Measurements from ENCODE around the gene HIVEP3.

The HIVEP3 gene

DNA sequence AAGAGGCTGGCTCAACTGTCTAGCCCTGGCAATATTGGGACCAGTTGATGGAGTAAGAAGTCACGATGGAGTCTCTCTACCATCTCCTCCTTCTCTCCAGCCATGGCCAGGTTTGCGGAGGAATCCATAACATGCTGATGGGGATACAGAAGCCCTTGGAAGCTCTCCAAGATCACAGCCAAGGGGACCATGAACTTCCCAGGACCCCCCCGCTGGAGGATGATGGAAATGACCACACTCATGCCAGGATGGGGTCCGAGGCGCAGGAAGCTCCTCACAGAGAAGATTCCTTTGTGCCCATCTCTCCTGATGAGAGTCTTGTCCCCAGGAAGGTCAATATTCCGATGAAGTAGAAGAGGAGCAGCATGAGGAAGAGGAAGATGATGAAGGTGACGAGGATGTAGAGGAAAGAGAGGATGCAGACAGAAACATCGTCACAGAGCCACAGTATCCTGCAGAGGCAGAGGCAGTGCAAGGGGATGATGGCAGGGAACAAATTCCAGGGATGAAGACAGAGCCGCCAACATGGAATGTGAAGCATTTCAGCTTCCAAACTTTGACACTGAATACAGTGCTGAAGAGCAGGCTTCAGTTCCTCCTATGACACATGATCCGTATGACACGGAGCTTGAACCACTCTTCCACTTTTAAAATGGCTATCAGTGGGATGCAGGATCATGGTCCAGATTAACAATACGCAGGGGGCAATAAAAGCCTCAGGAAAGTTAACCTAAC is 376.4 kb downstream of the HIVEP3 start:
- H3K27ac ChIP-seq = no peak overlapping the region
- H2AFZ ChIP-seq = no peak overlapping the region
- no peaks in the 10 kb centered on the region for H3K36me3 ChIP-seq (ENCODE audit: control insufficient read depth, insufficient read depth, low read length)
- no peak overlapping the region for H3K9ac ChIP-seq
- H3K27me3 ChIP-seq (ENCODE audit: control insufficient read depth, insufficient read depth, low read length) = no peaks in the 10 kb centered on the region
- H3K4me1 ChIP-seq = no peaks in the 10 kb centered on the region
- H3K9me3 ChIP-seq (ENCODE audit: control insufficient read depth, low read length) = no peaks in the 10 kb centered on the region
- no peak overlapping the region for H3K4me2 ChIP-seq (ENCODE audit: low read length)
- no peaks in the 10 kb centered on the region for H3K79me2 ChIP-seq
- TF ChIP-seq CTCF (IDR thresholded peaks at IDR 0.05) = no peak
- no peak overlapping the region for H3K4me3 ChIP-seq (ENCODE audit: low read depth, low read length)

GRCh38 chr1:41541592-41541952 is 377.1 kb downstream of the HIVEP3 start:
- Histone ChIP-seq H3K4me3 (ENCODE audit: low read depth, low read length) (no peak overlapping the region), H3K27me3 (ENCODE audit: control insufficient read depth, insufficient read depth, low read length) (no peaks in the 10 kb centered on the region), H3K9me3 (ENCODE audit: control insufficient read depth, low read length) (no peaks in the 10 kb centered on the region), H3K4me1 (no peaks in the 10 kb centered on the region), H3K9ac (no peak overlapping the region), H3K27ac (no peak overlapping the region), H2AFZ (no peak overlapping the region), H3K36me3 (ENCODE audit: control insufficient read depth, insufficient read depth, low read length) (no peaks in the 10 kb centered on the region), H3K4me2 (ENCODE audit: low read length) (no peak overlapping the region), H3K79me2 (no peaks in the 10 kb centered on the region)
- no peak for TF ChIP-seq CTCF (IDR thresholded peaks at IDR 0.05)

DNA sequence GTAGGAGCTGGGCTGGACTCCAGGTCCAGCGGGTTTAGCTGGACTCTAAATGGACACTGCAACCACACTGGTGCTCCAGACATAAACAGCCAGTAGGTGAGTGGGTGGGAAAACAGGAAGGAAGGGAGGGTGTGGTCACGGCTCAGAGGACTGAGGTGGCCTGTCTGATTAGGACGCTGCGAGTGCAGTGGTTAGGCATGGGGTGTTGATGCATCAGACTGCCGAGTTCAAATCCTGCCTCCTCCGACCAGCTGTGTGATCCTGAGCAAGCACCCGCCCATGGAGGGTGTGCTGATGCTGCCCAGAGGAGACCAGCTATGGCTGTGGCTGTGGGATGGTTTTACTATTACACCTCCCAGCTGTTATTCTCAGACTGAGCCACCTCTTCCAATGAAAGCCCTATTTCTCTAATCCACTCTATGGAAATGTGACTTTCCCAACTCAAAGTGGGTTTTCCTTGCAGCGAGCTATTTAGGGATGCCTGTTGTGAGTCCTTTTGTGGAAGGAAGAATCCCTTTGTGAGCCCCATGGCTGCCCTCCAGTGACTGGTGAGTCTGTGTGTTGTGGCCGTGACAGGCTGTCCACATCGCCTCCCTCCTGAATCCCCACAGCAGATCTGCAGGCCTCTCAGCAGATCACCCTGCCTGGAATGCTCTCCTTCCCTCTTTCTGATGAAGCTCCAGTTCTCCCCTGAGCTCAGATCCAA is 377.7 kb downstream of the HIVEP3 start:
- Histone ChIP-seq H3K4me1 (no peaks in the 10 kb centered on the region), H3K36me3 (ENCODE audit: control insufficient read depth, insufficient read depth, low read length) (no peaks in the 10 kb centered on the region), H3K27me3 (ENCODE audit: control insufficient read depth, insufficient read depth, low read length) (no peaks in the 10 kb centered on the region), H3K4me3 (ENCODE audit: low read depth, low read length) (no peak overlapping the region), H3K4me2 (ENCODE audit: low read length) (no peak overlapping the region), H3K9me3 (ENCODE audit: control insufficient read depth, low read length) (no peaks in the 10 kb centered on the region), H2AFZ (no peak overlapping the region), H3K79me2 (no peaks in the 10 kb centered on the region), H3K27ac (no peak overlapping the region), H3K9ac (no peak overlapping the region)
- no peak for TF ChIP-seq CTCF (IDR thresholded peaks at IDR 0.05)

DNA sequence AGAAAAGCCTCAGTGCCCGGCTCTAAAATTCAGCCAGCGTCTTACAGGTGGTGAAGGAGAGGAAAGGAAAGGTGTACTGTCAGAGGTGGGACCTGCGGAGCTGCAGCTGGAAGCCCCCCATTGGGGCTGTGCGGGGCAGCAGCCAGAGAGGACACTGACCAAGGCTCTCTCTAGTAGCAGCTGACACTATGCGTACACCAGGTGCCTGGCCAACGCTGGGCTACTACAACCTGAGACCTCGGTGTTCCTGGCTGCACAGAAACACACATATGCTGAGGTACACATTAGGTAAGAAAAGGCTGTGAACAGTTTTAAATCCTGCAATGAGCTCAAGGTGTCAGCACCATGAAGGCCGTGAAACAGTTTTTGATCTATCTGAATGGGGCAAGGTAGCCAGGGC is 378.7 kb downstream of the HIVEP3 start:
- Histone ChIP-seq H3K4me1 (no peaks in the 10 kb centered on the region), H3K27me3 (ENCODE audit: control insufficient read depth, insufficient read depth, low read length) (no peaks in the 10 kb centered on the region), H2AFZ (no peak overlapping the region), H3K9ac (no peak overlapping the region), H3K4me3 (ENCODE audit: low read depth, low read length) (no peak overlapping the region), H3K36me3 (ENCODE audit: control insufficient read depth, insufficient read depth, low read length) (no peaks in the 10 kb centered on the region), H3K79me2 (no peaks in the 10 kb centered on the region), H3K9me3 (ENCODE audit: control insufficient read depth, low read length) (no peaks in the 10 kb centered on the region), H3K27ac (no peak overlapping the region), H3K4me2 (ENCODE audit: low read length) (no peak overlapping the region)
- no peak for TF ChIP-seq CTCF (IDR thresholded peaks at IDR 0.05)

- no peak overlapping the region for H3K9ac ChIP-seq
- H3K79me2 ChIP-seq = no peaks in the 10 kb centered on the region
- no peaks in the 10 kb centered on the region for H3K9me3 ChIP-seq (ENCODE audit: control insufficient read depth, low read length)
- H3K27me3 ChIP-seq (ENCODE audit: control insufficient read depth, insufficient read depth, low read length) = no peaks in the 10 kb centered on the region
- no peak overlapping the region for H2AFZ ChIP-seq
- no peak overlapping the region for H3K4me3 ChIP-seq (ENCODE audit: low read depth, low read length)
- no peak overlapping the region for H3K4me2 ChIP-seq (ENCODE audit: low read length)
- TF ChIP-seq CTCF (IDR thresholded peaks at IDR 0.05) = no peak
- H3K27ac ChIP-seq = no peak overlapping the region
- H3K36me3 ChIP-seq (ENCODE audit: control insufficient read depth, insufficient read depth, low read length) = no peaks in the 10 kb centered on the region
- H3K4me1 ChIP-seq = no peaks in the 10 kb centered on the region
Observed at GRCh38 chr1:41539418-41539805, 379.3 kb downstream of the HIVEP3 start.

Data from parathyroid adenoma (tissue), 2 donors.